HG03439 (cell line): ENCODE data around the gene NBPF3.
"Not testable (repeated sequence)": the region's sequence is repeated elsewhere in the genome, so short reads cannot be mapped to it uniquely, and the experiment has no call there.

Experiments
- ATAC-seq: cut with Tn5 transposase; IDR thresholded peaks from one replicate; pipeline ENCODE4 v1.9.1; 2021; ENCODE audit warnings: mild to moderate bottlenecking, moderate library complexity; ENCODE audit not compliant: unreplicated experiment

The NBPF3 gene, protein sequence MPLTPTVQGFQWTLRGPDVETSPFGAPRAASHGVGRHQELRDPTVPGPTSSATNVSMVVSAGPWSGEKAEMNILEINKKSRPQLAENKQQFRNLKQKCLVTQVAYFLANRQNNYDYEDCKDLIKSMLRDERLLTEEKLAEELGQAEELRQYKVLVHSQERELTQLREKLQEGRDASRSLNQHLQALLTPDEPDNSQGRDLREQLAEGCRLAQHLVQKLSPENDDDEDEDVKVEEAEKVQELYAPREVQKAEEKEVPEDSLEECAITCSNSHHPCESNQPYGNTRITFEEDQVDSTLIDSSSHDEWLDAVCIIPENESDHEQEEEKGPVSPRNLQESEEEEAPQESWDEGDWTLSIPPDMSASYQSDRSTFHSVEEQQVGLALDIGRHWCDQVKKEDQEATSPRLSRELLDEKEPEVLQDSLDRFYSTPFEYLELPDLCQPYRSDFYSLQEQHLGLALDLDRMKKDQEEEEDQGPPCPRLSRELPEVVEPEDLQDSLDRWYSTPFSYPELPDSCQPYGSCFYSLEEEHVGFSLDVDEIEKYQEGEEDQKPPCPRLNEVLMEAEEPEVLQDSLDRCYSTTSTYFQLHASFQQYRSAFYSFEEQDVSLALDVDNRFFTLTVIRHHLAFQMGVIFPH

DNA sequence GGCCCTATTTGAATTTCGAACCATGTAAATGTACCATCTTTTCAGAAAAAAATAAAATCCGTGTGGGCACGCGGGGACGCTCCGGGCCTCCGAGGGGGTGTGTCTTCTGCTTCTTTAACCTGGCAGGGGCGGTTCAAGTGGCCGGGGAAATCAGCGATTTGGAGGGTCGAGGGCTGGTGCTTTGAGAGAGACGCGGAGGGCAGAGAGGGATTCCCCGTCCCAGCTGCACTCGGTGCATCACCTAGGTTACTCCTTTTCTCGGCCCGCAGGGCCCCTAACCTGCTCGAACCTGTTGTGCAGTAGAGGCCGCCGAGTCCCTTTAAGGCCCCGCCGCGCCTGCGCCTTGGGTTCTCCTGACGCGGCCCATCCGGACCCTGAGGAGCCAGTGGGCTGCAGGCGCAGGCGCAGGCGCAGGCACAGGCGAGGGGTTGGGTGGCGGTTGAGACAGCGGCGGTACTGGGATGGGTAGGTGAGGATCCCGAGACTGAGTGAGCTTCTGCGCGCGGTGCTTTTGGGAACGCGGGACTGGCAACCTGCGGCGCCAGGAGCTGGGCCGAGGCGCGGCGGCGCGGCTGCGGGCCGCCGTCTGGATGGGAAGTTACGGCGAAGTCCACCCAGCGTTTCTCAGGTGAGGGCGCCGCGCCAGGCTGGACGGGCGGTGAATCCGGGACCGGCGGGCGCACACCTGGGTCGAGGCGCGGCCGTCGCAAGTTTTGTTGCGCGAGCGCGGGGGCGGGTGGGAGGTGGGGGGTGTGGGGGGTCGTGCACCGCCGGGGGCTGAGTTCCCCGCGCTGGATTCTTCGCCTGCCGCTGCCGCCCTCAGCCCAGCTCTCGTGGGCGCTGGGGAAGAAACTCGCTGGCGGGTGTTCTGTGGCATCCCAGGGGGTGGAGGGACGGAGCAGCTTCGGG, at the start of gene NBPF3:
Gene NBPF3, plus strand, starts transcription at position 417 of the 909 bp plus-strand sequence. CDS start 4,950 bp downstream, outside the sequence.
- peak; percentile 92 for ATAC-seq

GRCh38 chr1:21391497-21391896, 48.4 kb upstream of the NBPF3 start:
- no peak for ATAC-seq

DNA sequence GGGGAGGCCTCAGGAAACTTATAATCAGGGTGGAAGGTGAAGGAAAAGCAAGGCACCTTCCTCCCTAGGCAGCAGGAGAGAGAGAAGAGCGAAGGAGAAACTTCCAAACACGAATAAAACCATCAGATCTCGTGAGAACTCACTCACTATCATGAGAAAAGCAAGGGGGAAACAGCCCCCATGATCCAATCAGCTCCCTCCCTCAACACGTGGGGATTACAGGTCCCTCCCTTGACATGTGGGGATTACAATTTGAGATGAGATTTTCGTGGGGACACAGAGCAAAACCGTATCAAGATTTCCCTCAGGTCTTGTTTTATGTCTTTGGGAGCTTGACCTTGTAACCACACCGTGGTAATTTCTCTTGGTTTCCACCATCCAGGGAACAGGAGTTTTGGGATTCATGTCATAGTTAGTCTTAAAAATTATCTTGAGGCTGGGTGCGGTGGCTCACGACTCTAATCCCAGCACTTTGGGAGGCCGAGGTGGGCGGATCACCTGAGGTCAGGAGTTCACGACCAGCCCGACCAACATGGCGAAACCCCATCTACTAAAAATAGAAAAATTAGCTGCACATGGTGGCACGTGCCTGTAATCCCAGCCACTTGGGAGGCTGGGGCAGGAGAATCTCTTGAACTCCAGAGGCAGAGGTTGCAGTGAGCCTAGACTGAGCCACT, 47.2 kb upstream of the NBPF3 start:
- ATAC-seq = no peak

DNA sequence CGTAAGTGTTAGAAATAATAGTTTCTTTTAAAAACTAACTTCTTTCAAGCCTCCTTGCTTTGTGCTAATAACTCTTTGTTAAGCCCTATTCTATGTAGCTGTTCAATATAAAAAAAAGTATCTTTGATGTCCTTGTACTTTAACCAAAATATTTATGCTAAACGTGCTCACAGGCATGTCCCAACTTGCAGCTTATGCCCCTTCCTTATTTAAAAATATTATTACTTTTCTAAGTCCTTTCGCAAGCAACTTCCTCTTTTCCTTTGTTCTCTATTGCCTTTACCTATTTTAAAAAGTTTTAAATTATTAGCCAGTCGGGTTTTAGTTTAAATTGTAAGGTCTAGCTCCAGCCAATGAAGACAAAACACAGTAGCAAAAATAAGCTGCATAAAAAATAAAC, 43.4 kb upstream of the NBPF3 start:
- ATAC-seq = no peak

DNA sequence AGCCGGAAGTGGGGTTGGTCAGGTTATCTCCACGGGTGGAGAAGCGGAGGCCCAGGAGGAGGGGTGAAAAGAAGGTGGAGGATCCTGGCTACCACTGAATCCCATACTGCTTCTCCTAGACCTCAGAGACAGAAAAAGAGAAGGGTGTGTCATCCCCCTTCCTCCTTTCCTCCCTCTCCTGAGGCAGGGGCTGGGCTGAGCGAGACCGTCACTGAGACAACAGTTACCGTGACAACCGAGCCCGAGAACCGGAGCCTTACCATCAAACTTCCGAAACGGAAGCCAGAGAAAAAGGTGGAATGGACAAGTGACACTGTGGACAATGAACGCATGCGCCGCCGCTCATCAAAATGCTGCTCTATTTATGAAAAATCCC, 42.1 kb upstream of the NBPF3 start:
- no peak for ATAC-seq

DNA sequence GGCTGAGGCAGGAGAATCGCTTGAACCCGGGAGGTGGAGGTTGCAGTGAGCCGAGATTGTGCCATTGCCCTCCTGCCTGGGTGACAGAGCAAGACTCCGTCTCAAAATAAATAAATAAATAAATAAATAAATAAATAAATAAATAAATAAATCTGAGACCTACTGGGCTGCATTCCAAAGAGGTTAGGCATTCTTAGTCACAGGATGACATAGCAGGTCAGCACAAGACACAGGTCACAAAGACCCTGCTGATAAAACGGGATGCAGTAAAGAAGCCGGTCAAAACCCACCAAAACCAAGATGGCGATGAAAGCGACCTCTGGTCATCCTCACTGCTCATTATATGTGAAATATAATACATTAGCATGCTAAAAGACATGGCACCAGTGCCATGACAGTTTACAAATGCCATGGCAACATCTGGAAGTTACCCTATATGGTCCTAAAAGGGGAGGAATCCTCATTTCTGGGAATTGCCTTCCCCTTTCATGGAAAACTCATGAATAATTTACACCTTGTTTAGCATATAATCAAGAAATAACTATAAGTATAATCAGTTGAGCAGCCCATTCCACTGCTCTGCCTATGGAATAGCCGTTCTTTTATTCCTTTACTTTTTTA, 38.1 kb upstream of the NBPF3 start:
- ATAC-seq = not testable (repeated sequence)

DNA sequence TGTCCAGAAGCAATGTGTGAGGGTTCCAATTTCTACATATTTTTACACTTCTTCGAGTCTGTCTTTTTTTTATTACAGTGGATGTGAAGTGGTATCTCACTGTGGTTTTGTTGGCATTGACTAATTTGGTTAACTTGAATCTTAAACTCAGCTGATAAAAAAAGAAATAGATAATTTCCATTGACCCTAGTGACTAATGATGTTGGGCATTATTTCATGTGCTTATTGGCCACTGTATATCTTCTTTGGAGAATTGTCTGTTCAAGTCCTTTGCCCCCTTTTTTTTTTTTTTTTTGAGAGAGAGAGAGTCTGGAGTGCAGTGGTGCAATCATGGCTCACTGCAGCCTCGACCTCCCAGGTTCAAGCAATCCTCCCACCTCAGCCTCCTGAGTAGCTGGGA, 33.3 kb upstream of the NBPF3 start:
- no peak for ATAC-seq

DNA sequence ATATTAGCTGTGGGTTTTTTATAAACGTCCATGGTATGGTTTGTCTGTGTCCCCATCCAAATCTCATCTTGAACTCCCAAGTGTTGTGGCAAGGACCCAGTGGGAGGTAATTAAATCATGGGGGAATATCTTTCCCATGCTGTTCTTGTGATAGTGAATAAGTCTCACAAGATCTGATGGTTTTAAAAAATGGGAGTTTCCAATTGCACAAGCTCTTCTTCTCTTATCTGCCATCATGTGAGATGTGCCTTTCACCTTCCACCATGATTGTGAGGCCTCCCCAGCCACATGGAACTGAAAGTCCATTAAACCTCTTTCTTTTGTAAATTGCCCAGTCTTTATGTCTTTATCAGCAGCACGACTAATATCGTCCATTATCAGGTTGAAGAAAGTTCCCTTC, 30.0 kb upstream of the NBPF3 start:
- not testable (repeated sequence) for ATAC-seq

- ATAC-seq = no peak
Observed at GRCh38 chr1:21414015-21414414, 25.9 kb upstream of the NBPF3 start.

DNA sequence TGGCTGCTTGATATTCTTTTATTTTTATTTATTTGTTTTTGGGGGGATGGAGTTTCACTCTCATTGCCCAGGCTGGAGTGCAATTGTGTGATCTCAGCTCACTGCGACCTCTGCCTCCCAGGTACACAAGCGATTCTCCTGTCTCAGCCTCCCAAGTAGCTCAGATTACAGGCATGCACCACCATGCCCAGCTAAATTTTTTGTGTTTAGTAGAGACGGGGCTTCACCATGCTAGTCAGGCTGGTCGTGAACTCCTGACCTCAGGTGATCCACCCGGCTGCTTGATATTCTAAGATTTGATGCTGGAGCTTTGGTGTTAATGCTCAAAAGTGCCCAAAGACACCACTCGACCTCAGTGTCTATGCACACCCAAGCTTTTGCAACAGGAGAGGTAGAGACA, 19.6 kb upstream of the NBPF3 start:
- not testable (repeated sequence) for ATAC-seq

DNA sequence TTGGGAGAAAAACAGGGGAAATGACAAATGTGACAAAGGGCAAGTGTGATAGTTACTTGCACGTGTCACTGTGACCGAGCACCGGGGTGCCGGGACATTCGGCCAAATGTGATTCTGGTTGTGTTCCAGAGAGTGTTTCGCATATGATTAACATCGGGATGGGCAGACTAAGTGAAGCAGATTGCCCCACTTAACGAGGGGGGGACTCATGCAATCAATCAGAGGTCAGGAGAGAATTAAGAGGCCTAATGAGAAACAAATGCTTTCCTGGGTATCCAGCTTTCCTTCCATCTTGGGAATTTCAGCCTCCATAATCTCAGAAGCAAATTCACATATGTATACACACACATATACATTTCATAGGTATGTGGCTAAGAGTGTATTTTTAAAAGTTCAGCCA, 18.6 kb upstream of the NBPF3 start:
- ATAC-seq = not testable (repeated sequence)

GRCh38 chr1:21427798-21428480, 12.0 kb upstream of the NBPF3 start:
- not testable (repeated sequence) for ATAC-seq

DNA sequence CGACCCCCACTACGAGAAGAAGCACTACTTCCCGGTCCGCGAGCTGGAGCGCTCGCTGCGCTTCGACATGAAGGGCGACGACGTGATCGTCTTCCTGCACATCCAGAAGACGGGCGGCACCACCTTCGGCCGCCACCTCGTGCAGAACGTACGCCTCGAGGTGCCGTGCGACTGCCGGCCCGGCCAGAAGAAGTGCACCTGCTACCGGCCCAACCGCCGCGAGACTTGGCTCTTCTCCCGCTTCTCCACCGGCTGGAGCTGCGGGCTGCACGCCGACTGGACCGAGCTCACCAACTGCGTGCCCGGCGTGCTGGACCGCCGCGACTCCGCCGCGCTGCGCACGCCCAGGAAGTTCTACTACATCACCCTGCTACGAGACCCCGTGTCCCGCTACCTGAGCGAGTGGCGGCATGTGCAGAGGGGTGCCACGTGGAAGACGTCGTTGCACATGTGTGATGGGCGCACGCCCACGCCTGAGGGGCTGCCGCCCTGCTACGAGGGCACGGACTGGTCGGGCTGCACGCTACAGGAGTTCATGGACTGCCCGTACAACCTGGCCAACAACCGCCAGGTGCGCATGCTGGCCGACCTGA, 11.4 kb upstream of the NBPF3 start:
- not testable (repeated sequence) for ATAC-seq

- ATAC-seq = not testable (repeated sequence)
Observed at GRCh38 chr1:21429210-21429609, 10.7 kb upstream of the NBPF3 start.

DNA sequence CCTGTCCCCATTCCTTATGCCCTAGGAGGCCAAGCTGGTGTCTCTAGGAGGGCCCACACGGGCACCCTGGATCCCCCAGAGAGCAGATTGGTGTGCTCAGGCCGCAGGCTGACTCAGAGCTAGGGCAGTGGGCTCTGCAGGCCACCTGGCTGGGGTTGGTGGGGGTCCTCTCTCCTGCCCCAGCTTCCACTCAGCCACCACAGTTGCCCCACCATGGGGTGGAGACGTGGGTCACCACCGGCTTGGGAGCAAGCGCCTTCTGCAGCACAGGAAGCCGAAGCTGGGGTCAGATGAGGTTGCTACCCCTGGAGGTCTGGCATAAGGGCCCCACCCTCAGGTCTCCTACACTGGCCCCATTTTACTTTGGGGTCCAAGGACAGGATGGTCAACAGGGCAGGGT, 9.1 kb upstream of the NBPF3 start:
- not testable (repeated sequence) for ATAC-seq

DNA sequence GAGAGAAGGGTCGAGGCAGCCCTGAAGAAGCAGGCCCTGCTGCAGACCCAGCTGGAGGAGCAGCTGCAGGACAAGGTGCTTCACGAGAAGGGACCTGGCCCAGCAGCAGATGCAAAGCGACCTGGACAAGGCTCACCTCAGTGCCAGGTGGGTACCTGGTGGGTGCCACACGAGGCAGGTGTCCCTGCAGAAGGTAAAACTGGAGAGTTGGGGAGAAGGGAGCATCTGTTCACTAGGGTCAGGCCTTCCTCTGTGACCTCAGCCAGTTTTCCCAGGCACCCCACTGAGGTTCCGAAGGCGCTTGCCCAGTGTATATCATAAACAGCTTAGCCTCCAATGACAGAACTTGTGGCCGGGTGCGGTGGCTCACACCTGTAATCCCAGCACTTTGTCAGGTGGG, 5.5 kb upstream of the NBPF3 start:
- no peak for ATAC-seq

GRCh38 chr1:21435646-21436487, 4.1 kb upstream of the NBPF3 start:
- ATAC-seq = no peak

- no peak for ATAC-seq
Observed at GRCh38 chr1:21436488-21437340, 3.2 kb upstream of the NBPF3 start.
